T-helper 2 cell (primary cell): ENCODE results near the gene STXBP5.

ENCODE experiments used
- DNase-seq, 5 experiments: peaks; one replicate each; pipeline versions ENCODE4 v3.0.0 to v3.0.0-alpha.2; 2012 to 2022

The STXBP5 gene

DNA sequence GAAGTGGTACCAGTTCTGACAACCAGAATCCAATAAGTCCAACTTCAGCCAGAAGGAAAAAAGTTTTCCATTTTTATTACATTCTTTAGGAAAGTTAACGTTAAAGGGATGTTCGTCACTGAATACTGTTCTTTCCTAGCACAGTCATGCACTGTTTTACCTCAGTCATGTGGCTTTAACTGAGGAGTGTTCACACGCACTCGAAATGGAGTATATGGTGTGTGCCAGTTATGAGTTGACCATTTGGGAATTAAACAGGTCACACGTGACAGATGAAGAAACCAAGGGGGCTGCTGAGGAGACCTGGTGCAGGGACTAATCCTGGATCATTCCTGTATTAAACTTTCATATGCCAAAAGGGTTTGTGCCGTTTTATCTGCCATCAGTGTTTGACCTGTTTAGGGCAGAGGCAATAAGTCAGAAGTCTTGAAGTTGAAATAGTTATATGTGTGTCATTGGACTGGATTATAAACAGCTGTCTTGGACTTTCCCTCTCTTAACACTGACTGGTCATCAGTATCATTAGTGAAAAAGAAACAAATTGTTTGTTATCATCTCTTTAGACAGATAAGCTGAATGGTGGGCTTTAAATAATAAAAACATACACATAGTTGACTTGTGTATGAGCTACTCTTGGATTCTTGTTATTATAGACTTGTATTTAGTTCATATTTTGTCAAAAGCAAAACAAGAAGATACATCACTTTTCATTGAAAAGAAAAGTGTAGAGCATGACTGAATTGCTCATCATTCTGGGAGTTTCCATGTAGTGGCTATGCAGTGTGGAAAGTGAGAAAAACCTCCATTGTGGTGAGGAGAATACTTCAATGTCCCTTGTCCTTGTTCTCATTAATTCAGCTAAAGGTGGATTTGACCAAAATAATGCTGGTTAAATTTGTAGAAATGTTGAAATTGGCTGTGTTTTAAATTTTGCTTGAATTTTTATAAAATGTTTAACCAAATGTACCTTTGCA, 180.8 kb downstream of the STXBP5 start:
- DNase-seq: no peak

DNA sequence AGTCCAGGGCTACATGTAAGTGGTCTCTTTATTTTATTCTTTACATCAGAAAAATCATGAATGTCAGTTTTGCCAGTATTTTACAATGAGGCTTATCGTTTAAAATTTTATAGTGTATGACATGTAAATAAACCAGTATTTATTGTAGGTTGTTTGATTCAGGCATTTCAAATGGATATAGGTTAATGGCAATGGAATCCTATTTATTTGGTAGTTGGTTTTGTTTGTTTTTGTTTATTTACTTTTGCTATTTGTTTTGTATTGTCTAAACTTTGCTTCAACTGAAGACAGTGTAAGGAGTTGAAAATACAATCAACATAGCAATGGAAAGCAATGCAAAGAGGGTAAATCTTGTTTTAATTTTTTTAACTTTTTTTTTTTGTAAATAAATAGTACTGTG, 185.2 kb downstream of the STXBP5 start:
- no peak for DNase-seq

DNA sequence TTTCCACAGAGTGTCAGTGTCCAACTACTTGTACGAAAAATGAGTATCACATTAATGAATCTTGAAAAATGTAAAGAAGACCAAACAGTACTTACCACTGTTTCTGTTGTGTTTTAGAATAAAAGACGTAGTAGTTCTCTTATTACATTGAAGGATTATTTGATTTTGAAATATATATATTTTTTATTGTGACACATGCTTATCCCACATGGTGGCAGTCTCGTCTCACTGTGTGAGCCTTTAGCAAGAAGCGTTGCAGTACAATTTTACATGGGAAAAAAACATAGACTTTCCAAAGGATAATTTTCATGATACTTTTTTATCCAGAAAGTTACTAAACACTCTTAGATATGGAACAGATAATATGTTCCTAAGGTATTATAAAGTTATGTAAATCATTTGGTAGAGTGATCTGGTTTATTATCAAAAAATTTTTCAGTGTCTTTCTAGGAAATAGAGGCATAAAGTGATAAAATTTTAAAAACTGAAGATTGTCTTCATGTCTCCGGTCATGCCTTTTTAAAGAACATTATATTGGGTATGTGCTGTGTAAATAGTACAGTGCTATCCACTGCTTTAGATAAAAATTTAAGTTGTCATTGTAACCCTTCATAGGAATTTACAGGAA, 186.8 kb downstream of the STXBP5 start:
- no peak for DNase-seq

DNA sequence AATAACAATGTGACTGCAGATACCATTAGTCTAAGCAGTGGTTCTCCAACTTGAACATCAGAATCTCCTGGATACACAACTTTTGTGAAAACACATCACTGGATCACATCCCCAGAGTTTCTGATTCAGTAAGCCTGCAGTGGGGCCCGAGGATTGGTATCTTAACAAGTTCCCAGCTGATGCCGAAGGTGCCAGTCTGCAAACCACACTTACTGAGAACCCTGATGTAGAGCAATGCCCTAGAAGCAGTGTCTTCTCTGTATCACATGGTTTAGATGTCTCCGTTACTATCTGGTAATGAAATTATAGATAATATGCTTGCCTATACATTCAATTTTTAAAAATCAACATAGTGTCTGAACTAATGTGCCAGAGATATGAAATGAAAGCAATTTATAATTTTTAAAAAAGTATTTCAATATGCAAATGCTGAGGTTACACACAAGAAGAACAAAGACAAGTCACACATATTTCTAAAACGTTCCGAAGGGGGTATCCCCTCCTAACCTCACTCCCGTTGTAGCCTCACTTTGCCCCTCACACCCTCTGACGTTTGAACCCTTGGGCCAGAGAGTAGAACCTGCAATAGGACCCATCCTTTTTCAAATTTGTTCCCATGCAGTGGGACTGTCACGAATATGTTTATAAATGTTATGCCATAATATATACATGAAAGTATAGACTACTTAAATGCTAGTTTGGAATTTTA, 188.9 kb downstream of the STXBP5 start:
- no peak for DNase-seq

DNA sequence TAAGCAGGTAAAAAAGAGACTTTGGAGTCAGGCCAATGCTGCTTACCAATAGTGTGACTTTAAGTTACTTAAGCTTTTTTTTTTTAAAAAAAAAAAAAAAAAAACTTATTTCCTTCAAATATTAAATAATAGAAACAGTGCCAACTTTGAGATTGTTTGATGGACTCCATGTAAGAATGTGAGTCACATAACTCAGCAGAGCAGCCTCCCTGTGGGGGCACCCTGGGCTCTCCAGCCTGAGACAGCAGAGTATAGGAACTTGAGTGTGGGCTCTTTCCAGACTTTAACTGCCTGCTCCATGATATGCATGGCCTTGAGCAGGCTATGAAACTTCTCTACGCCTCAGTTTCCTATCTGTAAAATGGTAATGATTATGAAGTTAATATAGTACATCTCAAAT, 190.9 kb downstream of the STXBP5 start:
- no peak for DNase-seq

DNA sequence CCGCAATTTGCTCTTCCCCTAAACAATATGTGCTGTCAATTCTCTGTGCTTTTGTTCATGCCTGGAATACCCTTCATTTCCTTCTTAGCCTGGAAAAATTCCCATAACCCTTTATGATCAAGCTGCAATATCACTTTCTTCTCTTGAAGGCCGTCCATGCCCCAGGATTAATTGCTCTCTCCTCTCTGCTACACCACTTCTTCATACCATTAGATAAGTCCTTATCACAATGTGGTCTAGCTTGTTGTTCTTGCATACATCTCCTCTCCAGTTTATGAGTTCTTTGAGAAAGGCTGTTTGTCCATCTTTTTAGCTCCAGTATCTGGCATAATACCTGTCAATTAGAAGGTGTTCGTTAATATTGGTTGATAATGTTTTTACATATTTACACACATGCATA, 193.1 kb downstream of the STXBP5 start:
- no peak for DNase-seq

DNA sequence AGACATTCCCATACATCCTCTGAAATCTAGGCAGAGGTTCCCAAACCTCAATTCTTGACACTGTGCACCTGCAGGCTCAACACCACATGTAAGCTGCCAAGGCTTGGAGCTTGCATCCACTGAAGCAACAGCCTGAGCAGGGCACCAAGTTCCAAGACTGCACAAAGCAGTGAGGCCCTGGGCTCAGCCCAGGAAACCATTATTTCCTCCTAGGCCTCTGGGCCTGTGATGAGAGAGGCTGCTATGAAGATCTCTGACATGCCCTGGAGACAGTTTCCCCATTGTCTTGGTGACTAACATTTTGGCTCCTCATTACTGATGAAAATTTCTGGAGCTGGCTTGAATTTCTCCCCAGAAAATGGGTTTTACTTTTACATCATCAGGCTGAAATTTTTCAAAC, 196.8 kb downstream of the STXBP5 start:
- no peak for DNase-seq

DNA sequence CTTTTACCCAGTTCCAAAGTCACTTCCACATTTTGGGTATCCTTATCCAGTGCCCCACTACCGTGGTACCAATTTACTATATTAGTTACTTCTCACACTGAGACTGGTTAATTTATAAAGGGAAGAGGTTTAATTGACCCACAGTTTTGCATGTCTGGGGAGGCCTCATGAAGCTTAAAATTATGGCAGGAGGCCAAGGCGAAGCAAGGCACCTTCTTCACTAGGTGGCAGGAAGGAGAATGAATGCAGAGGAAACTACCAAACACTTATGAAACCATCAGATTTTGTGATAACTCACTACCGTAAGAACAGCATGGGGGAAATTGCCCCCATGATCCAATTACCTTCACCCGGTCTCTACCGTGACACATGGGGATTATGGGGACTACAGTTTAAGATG, 197.6 kb downstream of the STXBP5 start:
- no peak for DNase-seq

DNA sequence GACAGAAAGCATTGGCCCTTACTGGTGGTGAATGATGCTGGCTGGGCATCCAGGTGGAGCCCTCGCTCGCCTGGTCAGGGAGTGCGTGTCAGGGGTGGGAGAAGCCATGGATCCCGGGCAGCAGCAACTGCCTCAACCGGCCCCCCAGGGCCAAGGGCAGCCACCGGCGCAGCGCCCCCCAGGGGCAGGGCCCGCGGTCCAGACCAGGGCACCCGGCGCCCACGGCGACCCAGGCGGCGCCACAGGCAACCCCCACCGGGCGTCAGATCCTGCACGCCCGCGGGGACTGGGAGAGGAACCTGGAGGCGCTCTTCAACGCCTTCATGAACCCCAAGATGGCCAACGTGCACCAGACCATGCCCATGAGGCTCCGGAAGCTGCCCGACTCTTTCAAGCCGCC, 202.6 kb downstream of the STXBP5 start:
- no peak for DNase-seq

DNA sequence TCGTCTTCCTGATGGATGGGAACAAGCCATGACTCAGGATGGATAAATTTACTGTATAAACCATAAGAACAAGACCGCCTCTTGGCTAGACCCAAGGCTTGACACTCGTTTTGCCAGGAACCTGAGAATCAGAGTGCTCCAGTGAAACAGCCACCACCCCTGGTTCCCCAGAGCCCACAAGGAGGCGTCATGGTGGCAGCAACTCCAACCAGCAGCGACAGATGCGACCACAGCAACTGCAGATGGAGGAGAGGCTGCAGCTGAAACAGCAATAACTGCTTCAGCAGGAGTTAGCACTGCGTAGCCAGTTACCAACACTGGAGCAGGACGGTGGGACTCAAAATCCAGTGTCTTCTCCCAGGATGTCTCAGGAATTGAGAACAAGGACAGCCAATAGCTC, 203.4 kb downstream of the STXBP5 start:
- no peak for DNase-seq

DNA sequence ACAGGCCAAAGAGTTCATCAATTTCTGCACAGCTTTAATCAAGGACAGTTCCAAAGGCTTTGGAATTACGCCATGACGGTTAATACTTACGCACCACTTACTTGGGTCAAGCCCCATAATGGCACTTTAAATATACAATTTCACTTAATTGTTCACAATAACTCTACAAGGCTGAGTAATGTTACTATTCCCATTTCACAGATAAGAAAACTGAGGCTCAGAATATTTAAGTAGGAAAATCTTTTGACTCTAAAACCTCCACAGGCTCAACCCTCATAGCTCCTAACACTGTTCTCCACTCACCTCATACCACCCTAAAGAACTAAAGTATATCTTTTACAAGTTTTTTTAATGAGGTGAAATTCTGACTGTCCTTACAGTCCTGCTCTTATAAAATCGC, 212.4 kb downstream of the STXBP5 start:
- no peak for DNase-seq

- no peak for DNase-seq
These were observed 213.7 kb downstream of the STXBP5 start for GRCh38 chr6:147417954-147418353.

DNA sequence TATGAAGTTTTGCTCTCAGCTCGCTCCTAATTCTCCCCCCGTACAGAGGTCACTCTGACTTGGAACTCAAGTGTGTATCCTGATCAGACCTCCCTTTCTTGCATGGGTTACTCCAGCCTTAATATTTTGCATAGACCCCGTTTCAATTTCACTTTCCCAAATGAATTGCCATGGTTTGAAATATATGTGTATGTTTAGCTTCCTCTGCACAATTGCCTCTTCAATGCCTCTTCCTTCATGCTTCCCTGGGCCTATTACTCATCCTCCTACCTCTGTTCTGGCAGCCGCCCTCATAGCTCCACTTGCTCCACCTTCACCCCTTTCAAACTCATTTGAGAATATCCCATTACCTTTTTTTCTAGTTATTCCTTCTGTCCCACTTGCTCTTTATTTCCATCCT, 214.3 kb downstream of the STXBP5 start:
- DNase-seq: no peak

DNA sequence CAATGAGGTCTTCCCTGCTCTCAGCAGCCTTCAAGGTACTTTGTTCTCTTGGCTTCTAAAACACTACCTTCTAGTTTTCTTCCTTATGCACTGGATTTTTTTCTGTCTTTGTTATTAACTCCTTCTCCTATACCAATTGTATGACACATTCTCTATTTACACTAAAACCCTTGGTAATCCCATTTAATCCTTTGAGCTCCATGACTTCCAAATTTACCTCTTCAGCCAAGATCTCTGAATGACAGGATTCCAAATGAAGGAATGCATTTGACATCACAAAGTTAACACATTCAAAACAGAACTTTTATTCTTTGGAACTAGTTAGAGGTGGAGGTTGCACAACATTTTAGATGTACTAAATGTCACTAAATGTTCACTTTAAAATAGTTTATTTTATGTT, 217.7 kb downstream of the STXBP5 start:
- no peak for DNase-seq

DNA sequence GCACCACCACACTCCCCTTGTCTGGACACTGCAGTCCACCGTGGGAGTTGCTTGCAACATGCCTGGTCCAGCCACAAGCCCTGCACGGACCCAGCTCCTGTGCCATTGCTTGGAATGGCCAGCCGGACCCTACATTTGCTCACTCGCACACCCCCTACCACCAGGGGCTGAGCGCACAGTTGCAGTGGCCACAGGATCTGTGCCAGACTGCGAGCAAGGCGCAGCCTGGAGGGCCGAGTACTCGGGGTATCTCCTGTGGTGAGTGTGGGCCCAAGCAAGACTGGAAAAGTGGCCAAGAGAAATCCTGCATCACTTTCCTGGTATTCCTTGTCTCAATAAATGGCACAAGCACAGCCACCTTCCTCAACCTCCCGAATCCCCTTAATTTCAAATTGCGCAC, 218.9 kb downstream of the STXBP5 start:
- DNase-seq: no peak

DNA sequence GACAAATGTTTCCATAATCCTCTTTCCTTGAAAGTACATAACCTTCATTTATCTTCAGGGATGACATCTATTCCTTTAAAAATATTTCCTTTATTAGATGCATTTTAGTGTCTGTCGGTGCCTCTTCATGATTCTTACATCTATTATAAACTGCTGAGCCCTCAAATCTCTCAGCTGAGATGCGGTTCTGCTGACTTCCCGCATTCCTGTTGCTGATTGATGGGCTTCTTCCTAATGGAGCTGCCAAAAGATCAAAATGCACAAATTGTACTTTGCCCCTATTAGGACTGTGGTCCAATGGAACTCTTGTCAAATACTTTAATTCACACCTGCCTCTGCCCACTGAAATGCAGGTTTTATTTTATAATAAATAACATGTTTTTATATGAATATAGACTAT, 225.6 kb downstream of the STXBP5 start:
- no peak for DNase-seq

GRCh38 chr6:147430811-147431210, 226.6 kb downstream of the STXBP5 start:
- DNase-seq: no peak

DNA sequence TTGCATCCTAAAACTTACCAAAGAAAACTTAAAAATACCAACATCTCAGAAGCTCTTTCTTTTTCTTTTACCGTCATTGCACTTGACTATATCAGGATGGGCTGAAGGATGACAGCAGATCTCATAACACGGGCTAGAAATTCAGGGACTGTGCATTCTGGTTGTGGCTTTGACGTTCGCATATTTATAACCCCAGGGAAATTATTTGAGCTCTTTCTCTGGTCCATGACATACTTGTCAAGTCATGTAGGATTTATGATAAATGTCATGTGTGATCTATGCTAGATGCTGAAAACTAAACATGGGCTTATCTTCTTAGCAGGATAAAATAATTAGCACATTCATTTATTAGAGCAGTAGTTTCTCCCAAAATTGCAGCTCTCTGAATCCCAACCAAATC, 229.9 kb downstream of the STXBP5 start:
- DNase-seq: no peak

- DNase-seq: no peak
These were observed 230.3 kb downstream of the STXBP5 start for GRCh38 chr6:147434516-147434915.

DNA sequence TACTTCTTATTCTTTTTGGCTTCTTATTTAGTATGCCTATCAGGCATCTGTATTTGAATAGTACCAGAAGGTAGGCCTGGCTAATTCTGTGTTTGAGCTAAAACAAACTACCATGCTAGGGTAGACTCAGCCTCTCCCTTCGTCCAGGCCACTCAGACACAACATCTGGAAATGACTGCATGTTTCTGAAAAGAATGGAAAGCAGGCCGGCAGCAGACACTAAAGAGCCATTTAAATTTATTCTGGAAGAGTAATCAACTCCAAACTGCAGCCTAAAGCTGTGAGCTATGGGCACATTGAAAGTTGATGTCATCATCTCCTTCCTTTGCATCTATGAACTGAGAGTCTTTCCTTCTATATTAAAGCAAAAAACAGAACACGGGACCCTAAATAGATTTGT, 233.4 kb downstream of the STXBP5 start:
- no peak for DNase-seq

DNA sequence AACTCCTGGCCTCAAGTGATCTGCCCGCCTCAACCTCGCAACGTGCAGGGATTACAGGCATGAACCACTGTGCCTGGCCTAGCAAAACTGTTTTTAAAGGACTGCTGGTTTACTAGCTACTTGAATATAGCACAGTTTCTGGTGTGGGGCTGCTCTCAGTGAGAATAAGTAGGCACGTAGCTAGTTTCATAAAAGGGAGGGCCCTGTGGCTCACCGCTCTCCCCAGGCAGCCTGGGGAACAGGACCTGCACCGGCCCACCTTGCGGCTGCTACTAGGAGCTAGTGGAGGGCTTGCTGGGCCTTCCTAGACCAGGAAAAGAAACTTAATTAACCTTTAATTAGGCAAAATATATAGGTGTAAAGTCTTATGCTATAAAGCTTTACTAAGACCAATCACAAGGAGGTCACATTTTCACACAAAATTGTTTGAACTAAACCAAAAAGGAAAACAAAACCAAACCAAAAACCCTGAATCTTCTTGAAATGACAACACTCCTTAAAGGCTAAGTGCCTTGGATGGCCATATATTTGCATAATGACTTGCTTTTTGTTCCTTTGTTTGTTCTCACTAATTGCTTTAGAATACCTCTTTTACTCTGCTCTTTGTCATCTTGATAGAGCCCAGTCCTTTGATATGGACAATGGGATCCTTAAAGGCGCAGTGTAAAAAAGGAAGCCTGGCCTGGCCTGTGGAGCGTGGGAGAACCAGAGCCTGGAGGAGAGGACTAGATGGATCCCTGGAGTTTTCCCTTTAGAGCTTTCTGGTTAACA, 234.7 kb downstream of the STXBP5 start:
- DNase-seq: peak in 1 of 5 experiments; percentile 36
